Activated CD8-positive, alpha-beta memory T cell treated with anti-CD3 and anti-CD28 coated beads, Interleukin-2, amount 50 U/mL, for 1 hour (primary cell): ENCODE data around the gene PIP4P1.
"Not testable (repeated sequence)": the region's sequence is repeated elsewhere in the genome, so short reads cannot be mapped to it uniquely, and the experiment has no call there.

Source experiments
- DNase-seq: peaks from one replicate; pipeline ENCODE4 v3.0.0-alpha.2; 2020; ENCODE audit errors: extremely low read depth

Gene PIP4P1

GRCh38 chr14:20461225-20462141 is at the start of gene PIP4P1:
Gene PIP4P1 (minus strand): TSS chr14:20461434. CDS start chr14:20461325, 109 bp downstream.
- peak; percentile 100 for DNase-seq

GRCh38 chr14:20508367-20508766 is 47.1 kb upstream of the PIP4P1 start:
- no peak for DNase-seq

GRCh38 chr14:20507537-20507936 is 46.3 kb upstream of the PIP4P1 start:
- not testable (repeated sequence) for DNase-seq

GRCh38 chr14:20506752-20507151 is 45.5 kb upstream of the PIP4P1 start:
- DNase-seq, result not testable (repeated sequence)

- DNase-seq, result not testable (repeated sequence)
Measured at GRCh38 chr14:20506276-20506675, 45.0 kb upstream of the PIP4P1 start.

- no peak for DNase-seq
Measured at GRCh38 chr14:20503898-20504297, 42.7 kb upstream of the PIP4P1 start.

- DNase-seq, result no peak
Measured at GRCh38 chr14:20501346-20501745, 40.1 kb upstream of the PIP4P1 start.

GRCh38 chr14:20499881-20500280 is 38.6 kb upstream of the PIP4P1 start:
- no peak for DNase-seq

- no peak for DNase-seq
Measured at GRCh38 chr14:20499108-20499507, 37.9 kb upstream of the PIP4P1 start.

GRCh38 chr14:20498622-20499021 is 37.4 kb upstream of the PIP4P1 start:
- no peak for DNase-seq

- no peak for DNase-seq
Measured at GRCh38 chr14:20494935-20495766, 33.9 kb upstream of the PIP4P1 start.

GRCh38 chr14:20493634-20494033 is 32.4 kb upstream of the PIP4P1 start:
- no peak for DNase-seq

GRCh38 chr14:20492486-20492885 is 31.3 kb upstream of the PIP4P1 start:
- no peak for DNase-seq

GRCh38 chr14:20490563-20490962 is 29.3 kb upstream of the PIP4P1 start:
- DNase-seq, result no peak

- DNase-seq, result no peak
Measured at GRCh38 chr14:20489093-20489994, 28.1 kb upstream of the PIP4P1 start.

GRCh38 chr14:20487396-20487725 is 26.1 kb upstream of the PIP4P1 start:
- DNase-seq, result no peak

GRCh38 chr14:20486684-20487395 is 25.6 kb upstream of the PIP4P1 start:
- DNase-seq, result no peak

GRCh38 chr14:20485900-20486299 is 24.7 kb upstream of the PIP4P1 start:
- no peak for DNase-seq

- DNase-seq, result no peak
Measured at GRCh38 chr14:20482382-20482781, 21.1 kb upstream of the PIP4P1 start.

- no peak for DNase-seq
Measured at GRCh38 chr14:20478894-20479293, 17.7 kb upstream of the PIP4P1 start.
